Osteoblast (primary cell): Measurements from ENCODE around the gene MACROH2A1. TPM values are rescaled to one million over a fixed set of nuclear protein-coding genes. Genes with fewer than 3 reads are reported as not detected.

Experiments used
- DNase-seq: peaks from one replicate; pipeline ENCODE4 v3.0.0; 2011; ENCODE audit warnings: low spot score, mixed read lengths; ENCODE audit not compliant: insufficient read length; ENCODE audit errors: missing footprints
- H2AFZ ChIP-seq: 2 replicates; pipeline ENCODE4 v1.6.0; 2011; ENCODE audit warnings: mild to moderate bottlenecking, low read length
- H3K27ac ChIP-seq: 2 replicates; pipeline ENCODE4 v1.5.1; 2011; ENCODE audit warnings: mild to moderate bottlenecking, low read depth, low read length, moderate library complexity
- H3K27me3 ChIP-seq: 2 replicates; pipeline ENCODE4 v1.6.0; 2012; ENCODE audit warnings: mild to moderate bottlenecking, control low read depth, inconsistent platforms, low read length, moderate library complexity; ENCODE audit not compliant: insufficient read depth
- H3K36me3 ChIP-seq: 2 replicates; pipeline ENCODE4 v1.5.1; 2011; ENCODE audit warnings: mild to moderate bottlenecking, low read length, control low read depth, moderate library complexity; ENCODE audit not compliant: insufficient read depth
- H3K4me1 ChIP-seq: 2 replicates; pipeline ENCODE4 v1.5.1; 2011; ENCODE audit warnings: mild to moderate bottlenecking, low read length, control low read depth, moderate library complexity; ENCODE audit not compliant: insufficient read depth
- H3K4me2 ChIP-seq: 2 replicates; pipeline ENCODE4 v1.6.0; 2011; ENCODE audit warnings: mild to moderate bottlenecking, low read length; ENCODE audit not compliant: insufficient read depth
- H3K4me3 ChIP-seq: fragments of 200-600 bp; sonication (generic); 3 replicates; pipeline ENCODE4 v1.5.1; 2012; ENCODE audit warnings: mild to moderate bottlenecking, low read length, inconsistent platforms; ENCODE audit not compliant: insufficient read depth
- H3K79me2 ChIP-seq: 2 replicates; pipeline ENCODE4 v1.6.0; 2012; ENCODE audit warnings: mild to moderate bottlenecking, low read length, control low read depth, inconsistent platforms; ENCODE audit not compliant: insufficient read depth
- H3K9me3 ChIP-seq: 2 replicates; pipeline ENCODE4 v1.5.1; 2011; ENCODE audit warnings: low read depth, low read length, control low read depth
- H4K20me1 ChIP-seq: 2 replicates; pipeline ENCODE4 v1.6.0; 2012; ENCODE audit warnings: mild to moderate bottlenecking, low read length, control low read depth; ENCODE audit not compliant: insufficient read depth
- total RNA-seq: library from RNA; depleted of rRNA; stranded (reverse); fragments of >200 nt; gene quantifications from 2 replicates; pipeline ENCODE4 v1.2.3, GENCODE V29; 2012
- TF ChIP-seq, protein P1 (sequence below): IDR thresholded peaks from 2 replicates; pipeline ENCODE4 v1.5.1; 2011; ENCODE audit warnings: mild to moderate bottlenecking, low read depth, low read length, moderate library complexity; ENCODE audit errors: extremely low read depth

The MACROH2A1 gene
- total RNA-seq, 1 donor, result 162 TPM

GRCh38 chr5:135402031-135402430 is 3.0 kb upstream of the MACROH2A1 start:
- no peak overlapping the region for H3K27ac ChIP-seq
- no peaks in the 10 kb centered on the region for H3K36me3 ChIP-seq
- no peaks in the 10 kb centered on the region for H3K9me3 ChIP-seq
- no peak overlapping the region for H3K4me2 ChIP-seq
- no peaks in the 10 kb centered on the region for H3K27me3 ChIP-seq
- no peak overlapping the region for H2AFZ ChIP-seq
- TF ChIP-seq, protein P1, sequence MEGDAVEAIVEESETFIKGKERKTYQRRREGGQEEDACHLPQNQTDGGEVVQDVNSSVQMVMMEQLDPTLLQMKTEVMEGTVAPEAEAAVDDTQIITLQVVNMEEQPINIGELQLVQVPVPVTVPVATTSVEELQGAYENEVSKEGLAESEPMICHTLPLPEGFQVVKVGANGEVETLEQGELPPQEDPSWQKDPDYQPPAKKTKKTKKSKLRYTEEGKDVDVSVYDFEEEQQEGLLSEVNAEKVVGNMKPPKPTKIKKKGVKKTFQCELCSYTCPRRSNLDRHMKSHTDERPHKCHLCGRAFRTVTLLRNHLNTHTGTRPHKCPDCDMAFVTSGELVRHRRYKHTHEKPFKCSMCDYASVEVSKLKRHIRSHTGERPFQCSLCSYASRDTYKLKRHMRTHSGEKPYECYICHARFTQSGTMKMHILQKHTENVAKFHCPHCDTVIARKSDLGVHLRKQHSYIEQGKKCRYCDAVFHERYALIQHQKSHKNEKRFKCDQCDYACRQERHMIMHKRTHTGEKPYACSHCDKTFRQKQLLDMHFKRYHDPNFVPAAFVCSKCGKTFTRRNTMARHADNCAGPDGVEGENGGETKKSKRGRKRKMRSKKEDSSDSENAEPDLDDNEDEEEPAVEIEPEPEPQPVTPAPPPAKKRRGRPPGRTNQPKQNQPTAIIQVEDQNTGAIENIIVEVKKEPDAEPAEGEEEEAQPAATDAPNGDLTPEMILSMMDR, result no peak
- peaks cover 18% of the 10 kb centered on the region for H3K4me1 ChIP-seq
- peaks cover 11% of the 10 kb centered on the region for H4K20me1 ChIP-seq
- no peak overlapping the region for H3K4me3 ChIP-seq
- DNase-seq, result no peak
- H3K79me2 ChIP-seq, result peaks cover 22% of the 10 kb centered on the region

- no peaks in the 10 kb centered on the region for H3K36me3 ChIP-seq
- H2AFZ ChIP-seq, result peak overlapping the region; percentile 8
- H3K27me3 ChIP-seq, result no peaks in the 10 kb centered on the region
- no peaks in the 10 kb centered on the region for H3K9me3 ChIP-seq
- peaks cover 23% of the 10 kb centered on the region for H4K20me1 ChIP-seq
- TF ChIP-seq, protein P1, result no peak
- peaks cover 22% of the 10 kb centered on the region for H3K4me1 ChIP-seq
- no peak for DNase-seq
- H3K4me2 ChIP-seq, result no peak overlapping the region
- peaks cover 34% of the 10 kb centered on the region for H3K79me2 ChIP-seq
- no peak overlapping the region for H3K27ac ChIP-seq
- no peak overlapping the region for H3K4me3 ChIP-seq
These were observed 1.8 kb upstream of the MACROH2A1 start for GRCh38 chr5:135400866-135401265.

- Histone ChIP-seq H3K9me3 (no peaks in the 10 kb centered on the region), H3K36me3 (no peaks in the 10 kb centered on the region), H3K27me3 (no peaks in the 10 kb centered on the region), H3K4me3 (peak overlapping the region; percentile 87), H3K4me1 (peaks cover 22% of the 10 kb centered on the region), H2AFZ (peak overlapping the region; percentile 98), H4K20me1 (peaks cover 32% of the 10 kb centered on the region), H3K4me2 (peak overlapping the region; percentile 88), H3K27ac (peak overlapping the region; percentile 78), H3K79me2 (peaks cover 43% of the 10 kb centered on the region)
- TF ChIP-seq, protein P1, result no peak
- DNase-seq, result no peak
These were observed 937 bp upstream of the MACROH2A1 start for GRCh38 chr5:135399794-135400542.

DNA sequence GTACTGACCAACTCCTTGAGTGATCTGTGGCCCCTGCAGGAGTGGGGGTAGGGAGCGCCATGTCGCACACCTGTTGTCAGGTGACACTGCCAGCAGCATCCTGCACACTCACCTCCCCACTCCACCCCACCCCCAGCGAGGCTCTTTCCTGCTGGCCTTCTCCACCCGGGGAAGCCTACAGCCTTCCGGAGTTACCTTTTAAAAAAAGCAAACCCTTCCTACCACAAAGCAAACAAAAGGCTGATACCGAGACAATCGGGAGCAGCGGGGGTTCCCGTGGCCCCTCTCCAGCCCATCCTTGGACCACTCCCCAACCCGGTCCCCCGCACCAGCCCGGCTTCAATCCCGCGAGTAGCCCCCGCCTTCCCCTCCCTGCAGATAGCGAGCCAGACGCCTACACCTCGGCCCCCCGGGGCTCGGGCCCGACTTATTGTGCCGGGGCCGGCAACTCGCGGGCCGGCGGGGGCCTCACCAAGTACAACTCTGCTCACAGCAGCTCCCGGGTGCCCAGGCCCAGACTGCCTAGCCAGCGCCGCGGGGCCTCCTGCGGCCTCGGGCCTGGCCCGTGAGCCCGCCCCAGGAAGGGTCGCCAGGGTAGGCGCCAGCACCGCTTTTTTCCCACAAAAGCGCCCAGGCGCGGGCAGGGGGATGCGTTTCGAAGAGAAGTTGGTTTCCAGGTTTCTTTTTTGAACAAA is 724 bp downstream of the MACROH2A1 start:
- peak overlapping the region; percentile 87 for H3K4me3 ChIP-seq
- H4K20me1 ChIP-seq, result peaks cover 48% of the 10 kb centered on the region
- no peaks in the 10 kb centered on the region for H3K9me3 ChIP-seq
- peak overlapping the region; percentile 20 for H2AFZ ChIP-seq
- DNase-seq, result peak; percentile 72
- H3K4me1 ChIP-seq, result peaks cover 37% of the 10 kb centered on the region
- H3K79me2 ChIP-seq, result peaks cover 59% of the 10 kb centered on the region
- peak overlapping the region; percentile 82 for H3K4me2 ChIP-seq
- TF ChIP-seq, protein P1, result no peak
- H3K27ac ChIP-seq, result peak overlapping the region; percentile 78
- no peaks in the 10 kb centered on the region for H3K36me3 ChIP-seq
- no peaks in the 10 kb centered on the region for H3K27me3 ChIP-seq
